IMR-90 (cell line): ENCODE measurements around the gene SIX5. TPM values are rescaled to one million over a fixed set of nuclear protein-coding genes. Genes with fewer than 3 reads are reported as not detected.
A peak's percentile ranks its signal among the peaks of the same experiment; 100 is the strongest.

ENCODE experiments used
- ATAC-seq: fragments of 200-7000 bp; cut with Tn5 transposase; 2 replicates; pipeline ENCODE4 v1.9.1; 2020; ENCODE audit warnings: low read depth, mild to moderate bottlenecking, moderate library complexity
- BruUV-seq: library from RNA; stranded (reverse); fragments of 400-500 nt; replicated peaks from 2 replicates; lab custom pipeline; 2021; lab: Mats Ljungman, UMichigan
- CTCF ChIA-PET: fragments of 300-600 bp; formaldehyde crosslinking; extraction: SDS; loops from one replicate; lab custom pipeline; 2021; ENCODE audit warnings: antibody characterized with exemption; lab: Yijun Ruan, JAX
- POLR2A ChIA-PET: fragments of 300-600 bp; sonication (Branson Sonifier 250); formaldehyde crosslinking; loops from one replicate; lab custom pipeline; 2022; ENCODE audit warnings: antibody characterized with exemption; ENCODE audit not compliant: unreplicated experiment; lab: Charles Lee
- DNase-seq: peaks from one replicate; pipeline ENCODE4 v3.0.0; 2013
- H2AFZ ChIP-seq: replicated peaks from 2 replicates; pipeline ENCODE3; 2013; ENCODE audit warnings: low read length, mild to moderate bottlenecking; ENCODE audit not compliant: poor library complexity
- H2AK5ac ChIP-seq: 2 replicates; pipeline ENCODE4 v1.6.1; 2013; ENCODE audit warnings: low read depth, low read length, inconsistent platforms
- H2AK9ac ChIP-seq: replicated peaks from 2 replicates; pipeline ENCODE3; 2013; ENCODE audit warnings: mild to moderate bottlenecking, low read depth, low read length, moderate library complexity; ENCODE audit not compliant: poor library complexity
- H2BK120ac ChIP-seq: 2 replicates; pipeline ENCODE4 v1.6.1; 2013; ENCODE audit warnings: low read depth, low read length, inconsistent platforms
- H2BK15ac ChIP-seq: 3 replicates; pipeline ENCODE4 v1.6.1; 2013; ENCODE audit warnings: low read depth, low read length, inconsistent platforms
- H2BK20ac ChIP-seq: 2 replicates; pipeline ENCODE4 v1.6.1; 2013; ENCODE audit warnings: low read depth, mild to moderate bottlenecking, inconsistent platforms, low read length, moderate library complexity
- H2BK5ac ChIP-seq: 2 replicates; pipeline ENCODE4 v1.6.1; 2013; ENCODE audit warnings: mild to moderate bottlenecking, low read depth, low read length, inconsistent platforms; ENCODE audit not compliant: poor library complexity, severe bottlenecking
- H3K14ac ChIP-seq: replicated peaks from 2 replicates; pipeline ENCODE4 v1.6.1; 2013; ENCODE audit warnings: low read depth, low read length, inconsistent platforms
- H3K18ac ChIP-seq: 2 replicates; pipeline ENCODE4 v1.6.1; 2013; ENCODE audit warnings: low read depth, low read length, control low read depth
- H3K23ac ChIP-seq: 2 replicates; pipeline ENCODE4 v1.6.1; 2013; ENCODE audit warnings: low read depth, low read length, inconsistent platforms
- H3K27ac ChIP-seq: 2 replicates; pipeline ENCODE4 v1.5.1; 2013; ENCODE audit warnings: mild to moderate bottlenecking, control low read depth, low read length; ENCODE audit not compliant: insufficient read depth
- H3K27me3 ChIP-seq: 2 replicates; pipeline ENCODE4 v1.6.1; 2013; ENCODE audit warnings: low read length; ENCODE audit not compliant: control insufficient read depth, insufficient read depth
- H3K36me3 ChIP-seq: 2 replicates; pipeline ENCODE4 v1.6.1; 2013; ENCODE audit warnings: low read length, mixed read lengths; ENCODE audit not compliant: control insufficient read depth, insufficient read depth
- H3K4ac ChIP-seq: 2 replicates; pipeline ENCODE4 v1.6.1; 2013; ENCODE audit warnings: low read depth, low read length, inconsistent platforms
- H3K4me1 ChIP-seq: 2 replicates; pipeline ENCODE4 v1.6.1; 2013; ENCODE audit warnings: low read length, mixed read lengths; ENCODE audit not compliant: control insufficient read depth, insufficient read depth
- H3K4me2 ChIP-seq: 2 replicates; pipeline ENCODE4 v1.6.1; 2013; ENCODE audit warnings: low read depth, mild to moderate bottlenecking, control low read depth, low read length, moderate library complexity
- H3K4me3 ChIP-seq: 2 replicates; pipeline ENCODE4 v1.5.1; 2013; ENCODE audit warnings: low read depth, mild to moderate bottlenecking, control low read depth, low read length, moderate library complexity; ENCODE audit not compliant: insufficient read depth
- H3K56ac ChIP-seq: 2 replicates; pipeline ENCODE4 v1.6.1; 2013; ENCODE audit warnings: low read length, inconsistent platforms; ENCODE audit not compliant: insufficient read depth; ENCODE audit errors: extremely low read depth
- H3K79me1 ChIP-seq, 2 experiments: 2 replicates each; pipeline ENCODE4 v1.6.1; 2013; ENCODE audit warnings: low read length in 2 of 2, inconsistent platforms in 1 of 2, low read depth in 1 of 2
- H3K9ac ChIP-seq: 2 replicates; pipeline ENCODE4 v1.6.1; 2013; ENCODE audit warnings: low read depth, low read length, control low read depth
- H3K9me1 ChIP-seq: 2 replicates; pipeline ENCODE4 v1.6.1; 2013; ENCODE audit warnings: low read length, inconsistent platforms; ENCODE audit not compliant: insufficient read depth
- H3K9me3 ChIP-seq: 2 replicates; pipeline ENCODE4 v1.6.1; 2013; ENCODE audit warnings: low read length; ENCODE audit not compliant: control insufficient read depth, insufficient read depth
- H4K20me1 ChIP-seq: 2 replicates; pipeline ENCODE4 v1.6.1; 2013; ENCODE audit warnings: low read length, inconsistent platforms; ENCODE audit not compliant: insufficient read depth
- H4K5ac ChIP-seq: 2 replicates; pipeline ENCODE4 v1.6.1; 2013; ENCODE audit warnings: mild to moderate bottlenecking, low read depth, low read length, control low read depth
- H4K8ac ChIP-seq, 2 experiments: 2 replicates each; pipeline ENCODE4 v1.6.1; 2013; ENCODE audit warnings: low read depth in 2 of 2, low read length in 2 of 2, control low read depth in 1 of 2, inconsistent platforms in 1 of 2
- H4K91ac ChIP-seq: 2 replicates; pipeline ENCODE4 v1.6.1; 2013; ENCODE audit warnings: low read depth, low read length, inconsistent platforms; ENCODE audit not compliant: insufficient read depth
- FOS ChIP-seq: fragments of 150-350 bp; IDR thresholded peaks from 2 replicates; pipeline ENCODE4 v1.6.1; 2016; ENCODE audit warnings: low read depth, low read length
- POLR2A ChIP-seq: IDR thresholded peaks from 2 replicates; pipeline ENCODE4 v1.6.1; 2012; ENCODE audit warnings: mild to moderate bottlenecking, low read depth, low read length
- RAD21 ChIP-seq: IDR thresholded peaks from 2 replicates; pipeline ENCODE4 v1.6.1; 2012; ENCODE audit warnings: low read length, improper control_type of control experiment
- SMC3 ChIP-seq: fragments of 150-350 bp; IDR thresholded peaks from 2 replicates; pipeline ENCODE4 v1.6.1; 2016; ENCODE audit warnings: low read depth, mild to moderate bottlenecking, antibody characterized with exemption, low read length, moderate library complexity
- WGBS, 2 experiments: methylation state at CpG; one replicate each; pipeline versions ENCODE4 v1.1.5 to v1.1.7; 2013; ENCODE audit warnings: missing lambda C conversion rate in 2 of 2; ENCODE audit not compliant: insufficient read length in 1 of 2; ENCODE audit errors: extremely low coverage in 2 of 2; 5-methylcytosine and 5-hydroxymethylcytosine counted together
- dilution Hi-C: fragments of 300-500 bp; cut with HindIII; formaldehyde crosslinking; loops from one replicate; pipeline ENCODE4 v1.14.3; 2018; ENCODE audit warnings: low sequenced_read_pairs; ENCODE audit not compliant: unreplicated experiment
- in situ Hi-C: fragments of 300-500 bp; cut with MboI; formaldehyde crosslinking; loops from 3 replicates; pipeline ENCODE4 v1.14.3; 2019; ENCODE audit warnings: low sequenced_read_pairs, inconsistent platforms, mixed read lengths
- intact Hi-C: fragments of 100-400 bp; cut with micrococcal nuclease; formaldehyde crosslinking; loops from 2 replicates; pipeline ENCODE4 v1.10.0; 2022
- polyA plus RNA-seq, 3 experiments: library from polyadenylated mRNA; depleted of rRNA; stranded (reverse); fragments of >200 nt; gene quantifications; 2 replicates each; pipeline ENCODE4 v1.2.3, GENCODE V29; 2012; ENCODE audit warnings: low replicate concordance in 1 of 3
- total RNA-seq: library from RNA; depleted of rRNA; stranded (reverse); fragments of >200 nt; gene quantifications from 2 replicates; pipeline ENCODE4 v1.2.3, GENCODE V29; 2012

SIX5 gene
- total and polyA plus RNA-seq, 2 of the 4 experiments (the other 2 are of a cell fraction) = 0.90 to 15.5 TPM

- intact Hi-C loops = no loop called here
- in situ Hi-C loops = no loop called here
- no peak overlapping the region for H3K27ac ChIP-seq
- peaks cover 4 to 9% of the 10 kb centered on the region in 2 experiments; a peak in 2 of 4 replicates for H3K79me1 ChIP-seq
- BruUV-seq = no TSS peak
- no peak for ATAC-seq
- peaks cover 12% of the 10 kb centered on the region for H4K20me1 ChIP-seq
- dilution Hi-C loops = no loop called here
- peak overlapping the region; percentile 93 for H2AK9ac ChIP-seq
- no peak overlapping the region for H2AK5ac ChIP-seq
- CTCF ChIA-PET = interaction anchor here (1.0 to 3.0 kb wide), 4 partner anchors 11 to 92 kb away, joined by 3 to 24 read pairs (median 5); partner anchors contain the start of gene DMPK
- H2BK20ac ChIP-seq = no peak overlapping the region
- no peak overlapping the region for H2BK5ac ChIP-seq
- H3K18ac ChIP-seq = no peak overlapping the region
- H2BK120ac ChIP-seq = no peak overlapping the region
- H3K4me2 ChIP-seq = no peak overlapping the region
- WGBS, 2 experiments = 86% methylated on average over 26 of the region's 46 CpGs; no CpG with 5 or more reads in 1 of the 2 experiments
- peak overlapping the region; percentile 80 for H2AFZ ChIP-seq
- H4K91ac ChIP-seq = no peak overlapping the region
- H3K9ac ChIP-seq = no peak overlapping the region
- no peak for DNase-seq
- peaks cover 6% of the 10 kb centered on the region for H3K4me1 ChIP-seq
- H3K27me3 ChIP-seq = no peaks in the 10 kb centered on the region
- POLR2A ChIA-PET = interaction anchor here (0.7 kb wide), 1 partner anchor 11 kb away, joined by 16 read pairs; the partner anchor contains the start of gene DMPK
- H4K5ac ChIP-seq = no peak overlapping the region
- no peak overlapping the region for H4K8ac ChIP-seq
- no peak overlapping the region for H3K4me3 ChIP-seq
- H3K14ac ChIP-seq = no peak overlapping the region
- peaks cover 12% of the 10 kb centered on the region; the same call in 1 of the 2 replicates for H3K36me3 ChIP-seq
- no peak overlapping the region for H3K4ac ChIP-seq
- H3K56ac ChIP-seq = no peak overlapping the region
- TF ChIP-seq FOS (no peak), POLR2A (no peak), SMC3 (no peak), RAD21 (no peak)
- H3K23ac ChIP-seq = no peak overlapping the region
- no peak overlapping the region for H2BK15ac ChIP-seq
- H3K9me3 ChIP-seq = no peaks in the 10 kb centered on the region
- H3K9me1 ChIP-seq = no peaks in the 10 kb centered on the region; the same call in 1 of the 2 replicates
Observed at GRCh38 chr19:45771311-45771933, 2.4 kb upstream of the SIX5 start.
